Stimulated activated CD4-positive, alpha-beta T cell treated with anti-CD3 and anti-CD28 coated beads, TNF-alpha, amount 100 ng/mL, for 1 hour (primary cell): ENCODE data around the gene TRMT2A.

Experiments used
- DNase-seq, 3 donors: peaks; one replicate each; pipeline ENCODE4 v3.0.0-alpha.2; 2020; ENCODE audit warnings: low read depth in 3 of 3, low spot score in 1 of 3

Gene TRMT2A

DNA sequence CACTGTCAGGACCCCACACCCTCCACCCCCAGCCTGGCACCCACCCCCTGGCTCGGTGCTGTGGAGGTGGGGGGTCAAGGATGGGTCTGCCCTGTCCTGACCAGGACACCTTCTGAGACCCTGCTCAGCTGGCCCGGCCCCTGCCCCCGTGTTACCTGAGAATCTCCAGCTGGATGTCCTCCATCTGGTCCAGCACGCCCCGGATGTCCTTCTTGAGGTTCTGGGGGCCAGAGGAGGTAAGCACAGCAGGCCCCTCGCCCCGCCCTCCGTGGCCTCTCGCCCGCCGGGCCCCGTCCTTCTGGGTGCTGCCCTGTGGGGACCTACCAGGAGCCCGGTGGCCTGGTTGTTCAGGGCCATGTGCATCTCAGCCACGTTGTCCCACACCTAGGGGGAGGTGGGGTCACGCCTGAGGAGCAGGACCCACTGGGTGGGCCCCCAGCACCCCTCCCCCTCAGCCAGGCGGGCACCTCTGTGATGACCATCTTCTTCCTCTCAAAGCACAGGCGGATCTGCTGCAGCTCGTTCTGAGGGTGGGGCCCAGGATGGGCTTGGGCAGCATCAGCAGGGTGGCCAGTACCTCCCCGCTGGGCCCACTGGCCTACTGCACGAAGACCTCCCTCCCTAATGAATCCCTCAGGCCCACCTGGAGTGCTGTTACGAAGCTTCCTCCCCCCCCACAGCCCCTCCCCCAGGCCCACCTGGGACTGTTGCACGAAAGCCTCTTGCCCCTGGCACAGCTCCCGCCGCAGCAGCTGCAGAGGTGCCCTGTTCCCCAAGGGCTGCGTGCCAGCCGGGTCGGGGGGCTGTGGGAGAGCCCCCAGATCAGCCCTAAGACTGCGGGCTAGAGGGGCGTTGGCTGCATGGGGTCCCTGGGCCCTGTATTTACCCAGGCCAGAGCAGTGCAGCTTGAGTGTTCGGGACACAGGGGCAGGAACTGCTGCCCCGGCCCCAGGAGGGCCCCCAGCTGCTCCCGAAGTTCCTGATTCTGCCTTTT, 32.5 kb upstream of the TRMT2A start:
- no peak for DNase-seq

DNA sequence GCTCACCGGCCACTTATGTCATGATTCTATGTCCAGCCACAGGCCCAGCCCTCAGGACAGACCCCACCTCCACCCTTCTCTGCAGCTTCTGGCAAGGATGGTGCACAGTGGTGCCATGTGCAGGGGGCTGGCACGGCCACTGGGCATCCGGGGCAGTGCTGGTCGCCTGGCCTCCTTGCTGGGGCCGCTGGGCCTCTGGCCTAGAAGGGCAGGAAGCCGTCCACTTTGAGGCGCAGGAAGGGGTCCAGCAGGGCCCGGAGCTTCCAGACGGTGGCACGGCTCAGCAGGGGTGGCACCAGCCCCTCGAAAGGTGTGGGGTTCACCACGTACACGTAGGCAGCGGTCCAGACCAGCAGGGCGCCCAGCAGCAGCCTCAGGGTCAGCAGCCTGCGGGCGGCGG, 31.4 kb upstream of the TRMT2A start:
- no peak for DNase-seq

DNA sequence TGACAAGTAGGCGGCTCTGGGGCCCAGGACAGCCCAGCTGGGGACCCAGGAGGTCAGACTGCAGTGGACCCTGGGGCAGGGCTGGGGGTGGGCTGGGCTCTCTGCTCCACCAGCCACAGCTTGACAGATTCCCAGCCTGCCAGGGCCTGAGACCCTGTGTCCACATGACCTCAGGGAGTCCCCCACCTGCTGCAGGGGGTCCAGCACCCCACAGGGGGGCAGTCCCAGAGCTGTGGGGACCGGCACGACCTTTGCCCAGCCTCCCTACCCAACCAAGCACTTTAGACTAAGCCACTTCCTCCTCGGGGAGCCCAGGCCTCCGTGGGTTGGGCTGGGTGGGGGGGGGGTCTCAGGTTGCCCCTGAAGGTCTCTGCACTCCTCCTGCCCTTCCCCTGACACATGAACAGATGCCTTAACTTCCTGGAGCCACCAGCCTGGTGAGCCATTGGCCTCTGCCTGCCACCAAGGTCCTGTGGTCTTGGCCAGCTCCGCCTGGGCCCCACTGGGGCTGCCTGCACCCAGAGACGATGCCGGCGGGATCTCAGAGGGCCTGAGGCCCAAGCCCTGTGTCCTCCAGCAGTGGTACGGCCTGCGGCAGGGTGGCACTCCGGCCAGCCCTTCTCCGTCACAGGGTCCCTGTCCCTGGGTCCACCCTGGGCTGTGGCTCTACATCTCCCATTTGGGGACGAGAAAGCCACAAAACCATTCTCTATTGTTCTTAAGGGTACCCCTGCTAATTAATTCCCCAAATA, 30.4 kb upstream of the TRMT2A start:
- DNase-seq: no peak

DNA sequence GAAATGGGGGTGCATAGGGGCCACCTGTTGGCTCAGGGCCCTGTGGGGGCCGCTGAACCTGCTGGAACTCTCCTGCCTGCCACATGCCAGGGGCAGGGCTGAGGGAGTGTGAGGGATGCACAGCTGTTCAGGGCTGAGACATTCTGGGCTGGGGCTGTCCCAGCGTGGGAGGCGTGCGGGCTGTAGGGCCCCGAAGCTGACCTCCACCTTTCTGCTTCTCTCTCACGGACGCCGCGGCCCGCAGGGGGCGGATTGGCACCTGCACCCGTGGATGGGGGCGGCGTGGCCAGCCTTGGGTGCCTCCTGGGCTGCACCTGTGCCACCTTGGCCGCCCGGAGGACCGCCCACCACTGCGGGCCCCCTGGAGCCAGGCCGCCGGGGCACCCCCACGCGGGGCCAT, 29.8 kb upstream of the TRMT2A start:
- DNase-seq: no peak

DNA sequence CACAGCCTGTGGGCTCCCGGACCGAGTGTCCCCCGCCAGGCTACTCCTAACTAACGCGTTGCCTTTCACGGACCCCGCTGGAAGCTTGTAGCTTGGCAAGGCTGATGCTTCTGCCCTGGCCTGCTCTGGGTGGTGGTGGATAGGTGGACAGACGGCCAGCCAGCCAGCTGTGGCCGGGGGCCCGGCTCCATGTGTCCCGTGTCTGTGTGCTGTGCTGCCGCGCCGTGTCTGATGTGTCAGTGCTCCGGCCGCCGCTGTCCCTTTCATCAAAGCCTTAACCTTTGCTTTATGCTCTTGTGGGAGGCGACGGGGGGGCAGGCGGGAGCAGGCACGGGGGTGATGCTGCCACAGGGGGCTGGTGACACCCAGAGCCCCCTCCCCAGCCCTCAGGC, 28.8 kb upstream of the TRMT2A start:
- DNase-seq: no peak

DNA sequence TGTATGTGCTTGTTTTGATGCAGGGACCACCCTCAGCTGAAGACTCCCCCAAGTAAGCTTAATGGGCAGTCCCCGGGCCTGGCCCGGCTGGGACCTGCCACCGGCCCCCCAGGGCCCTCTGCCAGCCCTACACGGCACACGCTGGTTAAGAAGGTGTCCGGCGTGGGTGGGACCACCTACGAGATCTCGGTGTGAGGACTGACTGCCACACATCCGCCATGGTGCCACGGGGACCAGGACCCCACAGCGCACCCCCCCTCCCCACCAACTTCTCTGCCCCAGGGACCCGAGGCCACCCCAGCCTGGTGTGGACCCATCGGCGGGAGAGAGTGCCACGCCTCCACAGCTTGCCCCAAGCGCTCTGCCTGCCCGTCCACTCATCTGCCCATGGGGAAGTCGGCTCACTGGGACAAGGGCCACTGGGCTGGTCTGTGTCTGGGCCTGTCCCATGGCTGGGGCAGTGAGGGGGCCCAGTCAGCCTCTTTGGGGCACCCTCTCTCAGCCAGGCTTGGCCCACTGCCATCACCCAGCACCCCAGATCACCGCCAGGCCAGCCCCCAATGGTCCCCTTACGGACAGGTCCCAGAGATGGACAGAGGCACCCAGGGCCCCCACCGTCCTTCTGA, 28.3 kb upstream of the TRMT2A start:
- DNase-seq: no peak

DNA sequence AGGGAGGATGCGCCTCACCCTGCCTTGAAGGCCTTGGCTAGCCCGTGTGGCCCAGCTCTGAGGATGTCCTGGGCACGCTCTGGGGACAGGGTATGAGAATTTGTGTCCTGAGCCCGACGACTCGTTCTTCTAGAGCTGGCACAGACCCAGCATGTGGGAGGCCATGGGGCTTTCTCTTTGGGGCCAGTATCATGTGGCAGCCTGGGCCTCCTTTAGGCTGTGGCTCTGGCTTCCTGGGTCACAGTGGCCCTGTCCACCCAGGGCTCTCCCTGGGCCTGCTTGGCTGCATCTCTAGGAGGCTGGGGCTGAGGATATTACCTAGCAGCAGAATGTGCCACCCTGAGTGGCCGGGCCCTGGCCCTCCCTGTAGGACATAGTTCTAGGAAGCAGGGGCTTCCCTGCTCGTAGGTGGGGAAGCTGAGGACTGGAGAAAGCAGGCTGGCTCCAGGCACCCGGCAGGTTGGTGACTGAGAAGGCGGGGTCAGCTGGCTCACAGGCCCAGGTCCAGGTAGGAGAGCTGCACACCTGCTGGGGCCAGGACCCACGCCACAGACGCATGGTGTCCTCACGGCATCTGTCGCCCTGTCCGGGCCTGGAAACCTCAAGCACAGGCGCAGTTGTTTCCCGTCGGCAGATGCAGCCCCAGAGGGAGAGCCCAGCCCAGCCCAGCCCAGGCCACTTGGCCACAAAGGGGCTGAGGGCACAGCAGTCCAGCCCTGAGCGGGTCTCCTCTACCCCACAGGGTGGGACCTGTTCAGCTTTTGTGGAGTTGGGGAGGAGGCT, 27.0 kb upstream of the TRMT2A start:
- DNase-seq: no peak

DNA sequence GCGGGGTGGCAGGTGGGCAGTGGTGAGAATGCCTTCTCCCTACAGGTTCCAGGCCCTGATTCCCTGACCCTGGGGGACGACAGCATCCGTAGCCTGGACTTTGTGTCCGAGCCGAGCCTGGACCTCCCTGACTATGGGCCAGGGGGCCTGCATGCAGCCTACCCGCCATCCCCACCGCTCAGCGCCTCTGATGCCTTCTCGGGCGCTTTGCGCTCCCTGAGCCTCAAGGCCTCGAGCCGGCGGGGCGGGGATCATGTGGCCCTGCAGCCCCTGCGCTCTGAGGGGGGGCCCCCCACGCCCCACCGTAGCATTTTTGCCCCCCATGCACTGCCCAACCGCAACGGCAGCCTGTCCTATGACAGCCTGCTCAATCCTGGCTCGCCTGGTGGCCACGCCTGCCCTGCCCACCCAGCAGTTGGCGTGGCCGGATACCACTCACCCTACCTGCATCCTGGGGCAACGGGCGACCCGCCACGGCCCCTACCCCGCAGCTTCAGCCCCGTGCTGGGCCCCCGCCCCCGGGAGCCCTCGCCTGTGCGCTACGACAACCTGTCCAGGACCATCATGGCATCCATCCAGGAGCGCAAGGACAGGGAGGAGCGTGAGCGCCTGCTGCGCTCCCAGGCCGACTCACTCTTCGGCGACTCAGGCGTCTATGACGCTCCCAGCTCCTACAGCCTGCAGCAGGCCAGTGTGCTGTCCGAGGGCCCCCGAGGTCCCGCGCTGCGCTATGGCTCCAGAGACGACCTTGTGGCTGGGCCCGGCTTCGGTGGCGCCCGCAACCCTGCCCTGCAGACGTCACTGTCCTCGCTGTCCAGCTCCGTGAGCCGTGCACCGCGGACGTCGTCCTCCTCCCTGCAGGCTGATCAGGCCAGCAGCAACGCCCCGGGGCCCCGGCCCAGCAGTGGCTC, 25.9 kb upstream of the TRMT2A start:
- DNase-seq: no peak

DNA sequence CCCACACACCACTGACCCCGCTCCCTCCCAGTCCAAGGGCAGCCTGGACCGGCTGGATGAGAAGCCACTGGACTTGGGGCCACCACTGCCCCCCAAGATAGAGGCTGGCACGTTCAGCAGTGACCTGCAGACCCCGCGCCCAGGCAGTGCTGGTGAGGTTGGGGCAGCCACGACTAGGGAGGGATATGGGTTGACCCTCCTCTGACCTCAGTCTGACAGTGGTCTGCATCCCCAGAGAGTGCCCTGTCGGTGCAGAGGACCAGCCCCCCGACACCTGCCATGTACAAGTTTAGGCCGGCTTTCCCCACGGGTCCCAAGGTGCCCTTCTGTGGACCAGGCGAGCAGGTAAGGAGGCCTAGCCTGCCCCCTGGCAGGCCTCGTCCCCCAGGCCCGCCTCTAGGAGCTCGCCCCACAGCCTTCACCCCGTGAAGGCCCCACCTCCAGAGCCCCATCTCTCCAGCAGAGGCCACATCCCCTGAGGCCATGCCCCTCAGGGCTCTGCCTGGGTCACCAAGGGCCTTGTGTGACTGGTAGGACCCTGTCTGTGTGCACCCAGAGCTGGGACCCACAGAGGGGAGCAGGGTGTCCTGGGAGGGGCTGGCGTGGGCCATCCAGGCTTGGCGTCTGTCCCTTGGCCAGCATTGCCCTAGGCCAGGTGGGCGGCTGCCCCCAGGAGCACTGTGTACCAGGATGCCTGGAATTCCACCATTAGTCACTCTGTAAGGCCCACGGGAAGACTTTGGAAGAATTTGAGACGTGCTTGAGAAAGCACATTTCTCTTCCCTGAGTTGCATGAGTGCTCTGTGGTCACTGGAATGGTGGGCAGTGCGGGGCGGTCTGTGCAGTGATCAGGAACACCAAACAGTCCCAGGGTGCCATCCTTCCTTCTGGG, 24.4 kb upstream of the TRMT2A start:
- DNase-seq: no peak

DNA sequence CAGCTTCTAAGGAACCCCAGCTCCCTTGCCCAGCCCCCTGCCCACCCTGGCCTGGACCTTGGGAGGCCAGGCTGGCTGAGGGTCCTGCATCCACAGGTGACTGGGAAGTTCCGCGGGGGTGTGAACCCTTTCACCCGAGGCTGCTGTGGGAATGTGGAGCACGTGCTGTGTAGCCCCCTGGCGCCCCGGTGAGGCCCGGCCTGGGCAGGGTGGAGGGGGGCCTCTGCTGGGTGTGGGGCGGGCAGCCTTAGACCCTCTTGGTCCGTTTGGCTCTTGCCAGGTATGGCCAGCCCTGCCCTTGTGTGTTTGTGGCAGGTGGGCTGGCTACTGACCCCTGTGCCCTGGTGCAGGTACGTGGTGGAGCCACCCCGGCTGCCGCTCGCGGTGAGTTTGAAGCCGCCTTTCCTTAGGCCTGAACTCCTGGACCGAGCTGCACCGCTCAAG, 23.5 kb upstream of the TRMT2A start:
- DNase-seq: no peak

DNA sequence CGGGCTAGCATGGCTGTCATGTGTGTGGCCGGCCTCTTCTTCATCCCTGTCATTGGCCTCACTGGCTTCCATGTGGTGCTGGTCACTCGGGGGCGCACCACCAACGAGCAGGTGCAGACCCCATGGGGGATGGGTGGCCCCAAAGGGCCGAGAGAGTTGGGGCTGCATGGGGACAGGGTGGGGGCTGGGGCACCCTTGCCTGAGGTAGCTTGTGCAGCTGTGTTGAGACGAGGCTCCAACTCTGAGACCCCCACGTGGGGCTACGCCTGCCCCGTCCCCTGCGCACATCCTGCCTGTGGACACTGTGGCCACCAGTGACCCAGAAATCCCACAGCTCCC, 23.1 kb upstream of the TRMT2A start:
- DNase-seq: no peak

DNA sequence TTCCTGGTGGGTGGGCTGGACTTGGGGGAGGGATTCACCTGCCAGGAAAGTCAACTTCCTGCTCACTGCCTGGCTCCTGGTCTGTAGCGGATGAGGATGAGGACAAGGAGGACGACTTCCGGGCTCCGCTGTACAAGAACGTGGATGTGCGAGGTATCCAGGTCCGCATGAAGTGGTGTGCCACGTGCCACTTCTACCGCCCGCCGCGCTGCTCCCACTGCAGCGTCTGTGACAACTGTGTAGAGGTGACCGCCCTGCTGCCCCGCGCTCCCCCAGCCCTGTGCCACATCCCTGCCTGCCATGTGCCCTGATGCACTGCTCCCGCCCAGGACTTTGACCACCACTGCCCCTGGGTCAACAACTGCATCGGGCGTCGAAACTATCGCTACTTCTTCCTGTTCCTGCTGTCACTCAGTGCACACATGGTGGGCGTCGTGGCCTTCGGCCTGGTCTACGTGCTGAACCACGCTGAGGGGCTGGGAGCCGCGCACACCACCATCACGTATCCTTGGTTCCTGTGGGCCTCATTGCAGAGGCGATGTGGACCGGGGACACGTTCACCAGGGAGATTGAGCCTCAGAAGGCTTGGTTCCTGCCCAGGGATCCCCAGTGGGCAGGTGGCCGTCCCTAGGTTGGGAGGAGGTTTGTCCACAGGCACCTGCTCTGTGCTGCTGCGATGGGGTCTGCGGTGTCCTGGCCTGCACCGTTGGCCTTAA, 22.5 kb upstream of the TRMT2A start:
- DNase-seq: no peak

DNA sequence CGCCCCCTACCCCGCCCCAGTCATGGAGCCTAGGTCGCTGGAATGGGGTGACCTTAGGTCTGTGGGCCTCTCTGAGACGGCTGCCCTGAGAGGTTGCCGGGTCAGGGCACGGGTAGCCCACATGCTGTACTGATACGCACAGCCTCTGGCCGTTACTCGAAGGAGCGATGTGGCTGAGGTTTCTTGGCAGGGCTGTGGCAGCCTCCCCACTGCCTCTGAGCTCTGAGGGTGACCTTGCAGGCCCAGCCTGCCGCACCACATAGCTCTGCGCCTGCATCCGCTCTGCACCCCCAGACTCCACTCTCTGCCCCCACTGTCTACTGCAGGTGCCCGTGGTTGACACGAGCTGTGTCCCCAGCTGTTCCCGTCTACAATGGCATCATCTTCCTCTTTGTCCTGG, 21.8 kb upstream of the TRMT2A start:
- no peak for DNase-seq

DNA sequence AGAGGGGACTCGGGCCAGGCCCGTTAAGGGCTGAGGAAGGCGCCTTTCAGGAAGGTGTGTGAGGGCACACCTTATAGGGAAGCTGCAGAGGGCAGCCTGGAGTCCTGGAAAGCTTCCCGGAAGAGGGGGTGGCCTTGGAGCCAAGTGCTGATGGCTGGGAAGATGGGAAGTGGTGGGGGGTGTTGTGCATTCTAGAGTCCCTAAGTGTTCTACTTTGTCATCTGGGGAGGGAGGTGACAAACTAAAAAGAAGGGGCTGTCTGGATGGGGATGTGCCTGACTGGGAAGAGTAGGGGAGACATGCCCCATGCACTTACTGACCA, 21.4 kb upstream of the TRMT2A start:
- no peak for DNase-seq

DNA sequence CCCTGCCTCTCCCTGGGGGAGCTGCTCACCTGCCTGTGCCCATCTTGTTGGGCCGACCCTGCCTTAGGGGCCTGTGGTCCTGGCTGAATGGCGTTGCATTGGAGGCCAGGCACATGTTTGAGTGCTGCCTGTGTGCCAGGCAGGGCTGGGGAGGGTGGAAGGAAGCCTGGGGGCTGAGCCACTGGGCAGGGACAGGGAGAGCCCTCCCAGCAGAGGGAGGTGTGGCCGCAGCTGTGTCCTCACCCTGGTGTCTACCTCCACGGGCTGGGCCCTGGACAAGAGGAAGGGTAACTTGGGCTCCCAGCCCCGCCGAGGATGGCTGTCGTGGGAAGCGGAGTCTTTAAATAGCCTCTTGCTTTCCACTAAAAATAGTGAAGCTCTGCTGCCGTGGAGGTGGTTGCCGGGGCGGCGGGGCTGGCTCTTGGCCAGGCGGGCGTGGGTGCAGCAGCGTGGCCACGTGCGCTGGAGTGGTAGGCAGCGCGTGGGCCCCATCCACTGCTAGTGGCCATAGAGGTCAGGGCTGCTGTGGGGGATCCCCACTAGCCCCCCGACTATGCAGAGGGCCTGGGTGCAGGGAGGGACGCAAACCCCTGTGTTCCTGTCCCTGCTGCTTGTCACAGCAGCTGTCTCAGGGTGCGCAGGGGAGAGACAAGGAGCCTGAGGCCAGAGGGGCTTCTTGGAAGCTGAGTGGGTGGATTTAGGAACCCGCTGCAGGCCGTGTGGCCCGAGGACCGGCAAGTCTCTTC, 20.8 kb upstream of the TRMT2A start:
- DNase-seq: no peak

DNA sequence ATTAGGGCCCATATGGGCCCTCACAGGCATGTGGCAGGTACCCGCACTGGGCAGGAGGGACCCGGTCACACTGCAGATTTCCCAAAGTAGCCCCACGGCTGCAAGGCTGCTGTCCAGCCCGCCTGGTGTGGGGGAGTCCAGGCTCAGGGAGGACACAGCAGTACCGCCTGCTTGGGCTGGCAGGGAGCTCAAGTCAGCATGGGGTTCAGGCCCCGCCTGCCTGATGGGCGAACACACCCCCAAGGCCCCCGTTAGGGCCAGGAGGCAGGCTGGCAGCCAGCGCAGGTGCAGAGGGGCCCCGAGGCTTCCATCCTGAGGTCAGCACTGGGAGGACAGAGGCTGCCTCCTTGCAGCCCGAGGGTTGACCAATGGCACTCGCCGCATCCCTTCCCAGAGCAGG, 20.1 kb upstream of the TRMT2A start:
- no peak for DNase-seq

DNA sequence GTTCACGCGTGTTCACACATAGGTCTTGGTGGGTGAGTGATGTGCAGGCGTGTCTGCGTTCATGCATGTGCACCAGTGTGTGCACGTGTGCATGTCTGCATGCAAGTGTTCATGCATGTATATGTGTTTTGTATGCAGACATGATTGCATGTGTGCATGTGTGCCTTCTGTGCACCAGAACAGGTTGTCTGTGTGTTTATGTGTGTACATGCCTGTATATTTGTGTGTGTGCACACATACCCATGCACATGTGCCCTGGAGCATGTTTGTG, 19.5 kb upstream of the TRMT2A start:
- DNase-seq: no peak
